ENCODE results near the gene DKC1.

The DKC1 gene

DNA sequence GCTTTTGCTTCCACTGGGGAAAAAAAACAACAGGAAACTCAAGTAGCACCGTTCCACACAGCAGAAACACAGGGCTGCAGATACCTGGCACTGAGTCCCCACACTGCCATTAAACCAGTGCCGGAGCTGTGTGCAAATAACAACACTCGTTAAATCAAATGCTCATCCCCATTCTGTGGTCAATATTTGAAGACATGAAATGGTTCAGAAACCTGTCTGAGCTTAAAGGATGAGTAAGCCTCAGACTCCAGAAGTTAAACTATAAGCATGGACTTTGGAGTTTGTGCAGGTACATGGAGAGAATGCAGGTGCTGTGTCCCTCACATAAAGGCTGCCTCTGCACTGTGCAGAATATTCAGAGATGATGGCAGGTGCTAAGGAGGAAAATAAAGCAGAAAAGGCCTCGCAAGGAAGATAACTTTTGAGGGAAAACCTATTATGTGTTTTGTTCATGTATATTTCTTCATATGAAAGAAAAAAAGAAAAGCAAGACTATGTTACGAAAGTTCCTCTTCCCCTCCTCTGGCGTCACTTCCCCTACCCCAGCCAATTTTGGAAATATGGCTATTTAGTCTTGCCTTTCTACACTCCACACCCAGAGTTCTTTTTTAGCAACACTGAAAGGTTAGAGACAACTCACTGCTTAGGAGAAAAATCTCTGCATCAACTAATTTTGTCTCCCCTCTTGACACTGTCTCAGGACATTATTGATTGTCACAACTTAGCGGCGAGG lies 38.0 kb downstream of the DKC1 start:
- Histone ChIP-seq H3K4me1 (ENCODE audit: control insufficient read depth in 2 of 2, insufficient read depth in 1 of 2, low read depth in 1 of 2, low read length in 2 of 2) (peaks cover 11 to 13% of the 10 kb centered on the region in 2 donors), H3K27me3 (ENCODE audit: control insufficient read depth in 3 of 3, insufficient read depth in 3 of 3, low read depth in 1 of 3, low read length in 3 of 3) (peaks cover 0 to 79% (median 40%) of the 10 kb centered on the region in 3 experiments), H4K91ac (ENCODE audit: low read depth, low read length, poor library complexity) (no peak overlapping the region), H3K18ac (ENCODE audit: low read length) (no peak overlapping the region), H4K8ac (ENCODE audit: low read depth, low read length) (no peak overlapping the region), H3K9me3 (replicated peaks in 1 of 2; ENCODE audit: control insufficient read depth in 2 of 2, insufficient read depth in 1 of 2, low read depth in 1 of 2, low read length in 2 of 2) (no peaks in the 10 kb centered on the region), H2BK5ac (ENCODE audit: low read length) (no peak overlapping the region), H3K79me1 (ENCODE audit: low read depth, low read length) (no peaks in the 10 kb centered on the region), H2BK120ac (ENCODE audit: low read depth, low read length) (no peak overlapping the region), H3K14ac (ENCODE audit: low read length) (no peak overlapping the region), H3K4ac (ENCODE audit: low read length) (no peak overlapping the region), H3K27ac (replicated peaks; ENCODE audit: low read length) (no peak overlapping the region), H2BK12ac (ENCODE audit: low read length) (no peak overlapping the region), H3K36me3 (replicated peaks in 1 of 2; ENCODE audit: control insufficient read depth in 2 of 2, insufficient read depth in 2 of 2, low read length in 2 of 2) (no peaks in the 10 kb centered on the region), H2AFZ (ENCODE audit: low read length) (no peak overlapping the region), H2BK15ac (ENCODE audit: low read length) (no peak overlapping the region), H3K4me2 (ENCODE audit: insufficient read depth, low read length, poor library complexity, severe bottlenecking) (no peak overlapping the region), H3K23ac (ENCODE audit: low read depth, low read length, poor library complexity) (no peak overlapping the region), H3K9ac (ENCODE audit: low read depth, low read length, poor library complexity) (no peak overlapping the region), H2AK5ac (ENCODE audit: low read depth, low read length) (no peak overlapping the region), H3K4me3 (ENCODE audit: low read length in 2 of 2) (no peak overlapping the region)
- WGBS, 2 donors (ENCODE audit: extremely low coverage in 2 of 2, insufficient read length in 2 of 2, insufficient replicate concordance in 1 of 2), result no CpG with 5 or more reads among the region's 8 CpGs
- DNase-seq (ENCODE audit: low spot score), result no peak

DNA sequence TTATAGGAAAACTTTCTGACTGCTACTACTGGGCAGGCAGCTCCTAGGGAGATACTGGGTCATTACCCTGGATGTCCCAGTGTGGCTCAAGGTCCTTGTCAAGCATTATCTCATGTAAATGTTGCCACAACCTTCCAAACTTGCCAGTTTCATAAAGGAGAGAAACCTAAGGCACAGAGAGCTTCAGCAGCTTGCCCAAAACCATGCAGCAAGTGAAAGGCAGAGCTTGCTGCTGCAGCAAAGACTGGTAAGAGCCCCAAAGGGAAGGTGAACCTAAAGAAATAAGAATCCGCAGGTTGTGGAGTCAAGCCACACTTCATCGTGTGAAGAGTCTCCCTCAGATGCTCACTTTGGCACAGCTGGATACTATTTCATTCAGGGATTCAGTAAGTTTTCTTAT lies 40.3 kb downstream of the DKC1 start:
- no peak overlapping the region for H3K18ac ChIP-seq (ENCODE audit: low read length)
- H2AFZ ChIP-seq (ENCODE audit: low read length), result no peak overlapping the region
- no peak overlapping the region for H3K9ac ChIP-seq (ENCODE audit: low read depth, low read length, poor library complexity)
- H3K79me1 ChIP-seq (ENCODE audit: low read depth, low read length), result no peaks in the 10 kb centered on the region
- no peak overlapping the region for H3K27ac ChIP-seq (replicated peaks; ENCODE audit: low read length)
- no peak overlapping the region for H4K91ac ChIP-seq (ENCODE audit: low read depth, low read length, poor library complexity)
- peaks cover 11 to 13% of the 10 kb centered on the region in 2 donors for H3K4me1 ChIP-seq (ENCODE audit: control insufficient read depth in 2 of 2, insufficient read depth in 1 of 2, low read depth in 1 of 2, low read length in 2 of 2)
- no peak overlapping the region for H3K4me3 ChIP-seq (ENCODE audit: low read length in 2 of 2)
- no peak overlapping the region for H3K23ac ChIP-seq (ENCODE audit: low read depth, low read length, poor library complexity)
- no peak overlapping the region for H2BK5ac ChIP-seq (ENCODE audit: low read length)
- no peak for DNase-seq (ENCODE audit: low spot score)
- no peak overlapping the region for H2BK12ac ChIP-seq (ENCODE audit: low read length)
- WGBS, 2 donors (ENCODE audit: extremely low coverage in 2 of 2, insufficient read length in 2 of 2, insufficient replicate concordance in 1 of 2), result no CpG with 5 or more reads among the region's 2 CpGs
- no peak overlapping the region for H3K4me2 ChIP-seq (ENCODE audit: insufficient read depth, low read length, poor library complexity, severe bottlenecking)
- no peak overlapping the region for H4K8ac ChIP-seq (ENCODE audit: low read depth, low read length)
- peaks cover 0 to 82% (median 44%) of the 10 kb centered on the region in 3 experiments for H3K27me3 ChIP-seq (ENCODE audit: control insufficient read depth in 3 of 3, insufficient read depth in 3 of 3, low read depth in 1 of 3, low read length in 3 of 3)
- no peaks in the 10 kb centered on the region for H3K36me3 ChIP-seq (replicated peaks in 1 of 2; ENCODE audit: control insufficient read depth in 2 of 2, insufficient read depth in 2 of 2, low read length in 2 of 2)
- no peak overlapping the region for H3K14ac ChIP-seq (ENCODE audit: low read length)
- H2AK5ac ChIP-seq (ENCODE audit: low read depth, low read length), result no peak overlapping the region
- H2BK120ac ChIP-seq (ENCODE audit: low read depth, low read length), result no peak overlapping the region
- H3K4ac ChIP-seq (ENCODE audit: low read length), result no peak overlapping the region
- H3K9me3 ChIP-seq (replicated peaks in 1 of 2; ENCODE audit: control insufficient read depth in 2 of 2, insufficient read depth in 1 of 2, low read depth in 1 of 2, low read length in 2 of 2), result peaks cover 0 to 14% of the 10 kb centered on the region in 2 donors
- no peak overlapping the region for H2BK15ac ChIP-seq (ENCODE audit: low read length)

DNA sequence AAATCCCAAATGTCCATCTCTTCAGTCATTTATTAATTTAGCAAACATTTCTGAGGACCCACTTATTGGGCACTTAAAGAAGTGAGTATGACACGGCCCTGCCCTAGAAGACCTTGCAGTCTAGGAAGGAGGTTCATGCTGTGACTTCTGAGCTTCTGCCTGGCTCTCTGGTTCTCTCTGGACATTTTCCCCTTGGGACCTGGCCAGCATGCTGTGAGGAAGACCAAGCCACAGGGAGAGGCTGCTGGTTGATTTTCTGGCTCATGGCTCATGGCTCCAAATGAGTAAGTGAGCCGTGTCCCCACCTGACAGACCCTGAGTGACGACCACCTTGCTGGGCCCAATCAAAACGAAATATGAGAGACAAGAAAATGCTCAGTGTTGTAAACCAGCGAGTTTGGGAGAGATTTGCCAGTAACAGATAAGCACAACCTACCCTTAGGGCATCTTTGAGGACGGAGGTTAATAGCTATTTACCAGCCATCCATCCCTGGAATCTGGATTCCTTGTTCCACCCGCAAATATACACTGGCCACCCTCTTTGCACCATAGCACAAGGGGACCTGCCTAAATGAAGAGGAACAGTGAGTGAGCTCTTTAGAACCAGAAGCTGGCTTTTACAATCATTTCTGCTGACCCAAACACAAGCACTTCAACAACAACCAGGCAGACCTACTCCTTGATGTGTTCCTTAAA lies 41.7 kb downstream of the DKC1 start:
- H3K36me3 ChIP-seq (replicated peaks in 1 of 2; ENCODE audit: control insufficient read depth in 2 of 2, insufficient read depth in 2 of 2, low read length in 2 of 2), result no peaks in the 10 kb centered on the region
- H3K27ac ChIP-seq (replicated peaks; ENCODE audit: low read length), result no peak overlapping the region
- no peak overlapping the region for H2AK5ac ChIP-seq (ENCODE audit: low read depth, low read length)
- H3K9ac ChIP-seq (ENCODE audit: low read depth, low read length, poor library complexity), result no peak overlapping the region
- H3K18ac ChIP-seq (ENCODE audit: low read length), result no peak overlapping the region
- H4K8ac ChIP-seq (ENCODE audit: low read depth, low read length), result no peak overlapping the region
- no peak overlapping the region for H2AFZ ChIP-seq (ENCODE audit: low read length)
- H3K4me3 ChIP-seq (ENCODE audit: low read length in 2 of 2), result peak overlapping the region in 1 of 2 donors; percentile 39
- H2BK12ac ChIP-seq (ENCODE audit: low read length), result no peak overlapping the region
- H3K4me1 ChIP-seq (ENCODE audit: control insufficient read depth in 2 of 2, insufficient read depth in 1 of 2, low read depth in 1 of 2, low read length in 2 of 2), result peaks cover 7 to 8% of the 10 kb centered on the region in 2 donors
- no peaks in the 10 kb centered on the region for H3K79me1 ChIP-seq (ENCODE audit: low read depth, low read length)
- WGBS, 2 donors (ENCODE audit: extremely low coverage in 2 of 2, insufficient read length in 2 of 2, insufficient replicate concordance in 1 of 2), result no CpG with 5 or more reads among the region's 7 CpGs
- peak overlapping the region; percentile 77 for H3K4me2 ChIP-seq (ENCODE audit: insufficient read depth, low read length, poor library complexity, severe bottlenecking)
- no peak overlapping the region for H3K14ac ChIP-seq (ENCODE audit: low read length)
- H2BK15ac ChIP-seq (ENCODE audit: low read length), result no peak overlapping the region
- H3K9me3 ChIP-seq (replicated peaks in 1 of 2; ENCODE audit: control insufficient read depth in 2 of 2, insufficient read depth in 1 of 2, low read depth in 1 of 2, low read length in 2 of 2), result peaks cover 0 to 19% of the 10 kb centered on the region in 2 donors
- no peak overlapping the region for H4K91ac ChIP-seq (ENCODE audit: low read depth, low read length, poor library complexity)
- H3K27me3 ChIP-seq (ENCODE audit: control insufficient read depth in 3 of 3, insufficient read depth in 3 of 3, low read depth in 1 of 3, low read length in 3 of 3), result peaks cover 0 to 82% (median 44%) of the 10 kb centered on the region in 3 experiments
- DNase-seq (ENCODE audit: low spot score), result no peak
- no peak overlapping the region for H3K4ac ChIP-seq (ENCODE audit: low read length)
- H2BK120ac ChIP-seq (ENCODE audit: low read depth, low read length), result no peak overlapping the region
- no peak overlapping the region for H3K23ac ChIP-seq (ENCODE audit: low read depth, low read length, poor library complexity)
- H2BK5ac ChIP-seq (ENCODE audit: low read length), result no peak overlapping the region

DNA sequence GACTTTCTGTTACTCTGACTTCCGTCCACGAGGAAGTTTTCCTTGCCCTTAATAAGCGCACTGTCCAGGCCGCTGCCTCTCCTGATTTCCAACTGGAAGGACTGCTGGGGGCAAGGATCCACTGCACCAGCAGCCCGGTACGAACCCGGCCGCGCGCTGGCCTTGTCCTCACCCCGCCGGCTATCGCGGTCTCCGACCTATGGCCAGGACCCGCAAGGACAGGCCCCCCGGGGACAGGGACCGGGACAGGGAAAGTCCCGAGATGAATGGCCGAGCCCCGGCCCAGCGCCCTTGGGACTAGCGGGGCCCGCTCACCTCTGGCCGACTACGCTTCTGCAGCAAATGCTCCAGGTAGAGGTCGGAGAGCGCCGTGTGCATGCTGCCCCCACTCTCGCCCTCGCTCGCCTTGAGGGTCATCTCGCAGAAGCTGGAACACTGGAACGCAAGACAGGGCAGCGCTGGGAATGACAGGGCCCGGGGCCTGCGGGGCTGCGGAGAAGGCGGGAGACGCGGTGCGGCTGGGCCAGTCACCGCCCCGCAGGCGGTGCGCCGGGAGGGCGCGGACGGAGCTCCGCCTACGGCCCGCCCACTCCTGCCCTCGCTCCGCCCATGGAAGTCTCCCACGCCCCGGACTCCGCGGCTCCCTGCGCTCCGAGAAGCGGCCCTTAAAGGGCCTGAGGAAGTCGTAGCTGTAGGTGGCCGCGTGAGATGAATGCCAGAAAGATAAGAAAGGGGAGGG lies 42.5 kb downstream of the DKC1 start, which contains the start of gene MPP1:
Gene MPP1, minus strand, starts transcription at position 529 of the 739 bp plus-strand sequence. Its CDS starts 112 bp downstream, at position 417.
- no peak within 1 kb of the TSS for H2BK120ac ChIP-seq (ENCODE audit: low read depth, low read length)
- H3K14ac ChIP-seq (ENCODE audit: low read length), result peak within 1 kb of the TSS; percentile 63
- peak within 1 kb of the TSS; percentile 39 to 76 for H3K4me3 ChIP-seq (ENCODE audit: low read length in 2 of 2)
- H2BK15ac ChIP-seq (ENCODE audit: low read length), result no peak within 1 kb of the TSS
- peak within 1 kb of the TSS; percentile 74 for H2AFZ ChIP-seq (ENCODE audit: low read length)
- peaks cover 0 to 19% of the 10 kb centered on the region in 2 donors for H3K9me3 ChIP-seq (replicated peaks in 1 of 2; ENCODE audit: control insufficient read depth in 2 of 2, insufficient read depth in 1 of 2, low read depth in 1 of 2, low read length in 2 of 2)
- H3K23ac ChIP-seq (ENCODE audit: low read depth, low read length, poor library complexity), result no peak within 1 kb of the TSS
- H4K91ac ChIP-seq (ENCODE audit: low read depth, low read length, poor library complexity), result no peak within 1 kb of the TSS
- H3K36me3 ChIP-seq (replicated peaks in 1 of 2; ENCODE audit: control insufficient read depth in 2 of 2, insufficient read depth in 2 of 2, low read length in 2 of 2), result no peaks in the 10 kb centered on the region
- no peak within 1 kb of the TSS for H2BK5ac ChIP-seq (ENCODE audit: low read length)
- no peak within 1 kb of the TSS for H3K27ac ChIP-seq (replicated peaks; ENCODE audit: low read length)
- H3K18ac ChIP-seq (ENCODE audit: low read length), result peak within 1 kb of the TSS; percentile 38
- no peak within 1 kb of the TSS for H2AK5ac ChIP-seq (ENCODE audit: low read depth, low read length)
- H3K79me1 ChIP-seq (ENCODE audit: low read depth, low read length), result no peaks in the 10 kb centered on the region
- DNase-seq (ENCODE audit: low spot score), result peak; percentile 53
- peaks cover 0 to 81% (median 44%) of the 10 kb centered on the region in 3 experiments for H3K27me3 ChIP-seq (ENCODE audit: control insufficient read depth in 3 of 3, insufficient read depth in 3 of 3, low read depth in 1 of 3, low read length in 3 of 3)
- H2BK12ac ChIP-seq (ENCODE audit: low read length), result no peak within 1 kb of the TSS
- H3K4me1 ChIP-seq (ENCODE audit: control insufficient read depth in 2 of 2, insufficient read depth in 1 of 2, low read depth in 1 of 2, low read length in 2 of 2), result peaks cover 3 to 4% of the 10 kb centered on the region in 2 donors
- no peak within 1 kb of the TSS for H3K4ac ChIP-seq (ENCODE audit: low read length)
- no peak within 1 kb of the TSS for H4K8ac ChIP-seq (ENCODE audit: low read depth, low read length)
- H3K9ac ChIP-seq (ENCODE audit: low read depth, low read length, poor library complexity), result peak within 1 kb of the TSS; percentile 50
- WGBS, 2 donors (ENCODE audit: extremely low coverage in 2 of 2, insufficient read length in 2 of 2, insufficient replicate concordance in 1 of 2), result no CpG with 5 or more reads among the region's 65 CpGs
- H3K4me2 ChIP-seq (ENCODE audit: insufficient read depth, low read length, poor library complexity, severe bottlenecking), result peak within 1 kb of the TSS; percentile 77
